ENCODE results near the gene ERFL. TPM values are rescaled to one million over a fixed set of nuclear protein-coding genes. Genes with fewer than 3 reads are reported as not detected.

ERFL gene
- total and polyA plus RNA-seq, 2 donors (not counting 1 experiment from before 2014, with no cell fraction given), result 2.3 to 5.5 TPM

GRCh38 chr19:41908724-41909464 lies 19.4 kb downstream of the ERFL start:
- Histone ChIP-seq H3K4me1 (ENCODE audit: control insufficient read depth in 2 of 2, insufficient read depth in 2 of 2, low read length in 2 of 2) (peaks cover 22 to 24% of the 10 kb centered on the region in 2 donors), H3K27me3 (replicated peaks in 1 of 4; ENCODE audit: control extremely low read depth in 1 of 4, control insufficient read depth in 3 of 4, insufficient read depth in 4 of 4, low read length in 3 of 4) (peaks cover 0 to 20% (median 11%) of the 10 kb centered on the region in 4 experiments), H3K9ac (ENCODE audit: low read length) (no peak overlapping the region), H4K20me1 (ENCODE audit: control insufficient read depth, insufficient read depth, low read length, poor library complexity, severe bottlenecking) (peaks cover 83% of the 10 kb centered on the region), H3K9me3 (ENCODE audit: control extremely low read depth in 1 of 3, control insufficient read depth in 2 of 3, insufficient read depth in 1 of 3, low read length in 2 of 3) (peaks cover 0 to 10% (median 0%) of the 10 kb centered on the region in 3 donors), H3K4me3 (ENCODE audit: control extremely low read depth in 1 of 5, extremely low read depth in 1 of 5, insufficient read depth in 1 of 5, low read depth in 2 of 5, low read length in 4 of 5) (no peak overlapping the region), H3K4me2 (replicated peaks; ENCODE audit: low read depth, low read length, poor library complexity, severe bottlenecking) (no peak overlapping the region), H3K79me2 (ENCODE audit: control insufficient read depth, insufficient read depth, low read length) (peaks cover under 1% of the 10 kb centered on the region), H3K36me3 (replicated peaks in 1 of 2; ENCODE audit: control extremely low read depth in 1 of 2, control insufficient read depth in 1 of 2, extremely low read depth in 1 of 2, insufficient read depth in 2 of 2, low read length in 1 of 2) (peaks cover 0 to 35% of the 10 kb centered on the region in 2 experiments), H3K27ac (ENCODE audit: low read length in 2 of 2) (no peak overlapping the region), H2AFZ (ENCODE audit: insufficient read depth, low read depth, low read length, poor library complexity, severe bottlenecking) (no peak overlapping the region)
- intact Hi-C loops (cut with micrococcal nuclease), result no loop called here
- Mint-ChIP-seq H3K4me1 (peaks cover 34% of the 10 kb centered on the region), H3K27ac (no peak overlapping the region), H3K9me3 (ENCODE audit: insufficient read depth) (no peaks in the 10 kb centered on the region), H3K27me3 (peaks cover 14% of the 10 kb centered on the region), H3K4me3 (no peak overlapping the region)
- no peak for TF ChIP-seq EZH2 (IDR thresholded peaks at IDR 0.05; ENCODE audit: borderline replicate concordance, insufficient read depth, low read depth, low read length, poor library complexity, severe bottlenecking)
- WGBS (ENCODE audit: insufficient coverage), result 89% methylated on average over 5 of the region's 11 CpGs
- POLR2A ChIA-PET, result interaction anchor here (0.6 to 1.0 kb wide), 2 partner anchors 9 to 21 kb away, joined by 3 to 7 read pairs; no protein-coding TSS in a partner anchor
- CTCF ChIA-PET, result interaction anchor here (1.5 kb wide), 1 partner anchor 44 kb away, joined by 3 read pairs; no protein-coding TSS in a partner anchor
- DNase-seq, result no peak
- no peak for ATAC-seq (ENCODE audit: low read depth)

GRCh38 chr19:41907994-41908615 lies 20.1 kb downstream of the ERFL start:
- ChIA-PET CTCF (interaction anchor here (1.5 kb wide), 1 partner anchor 45 kb away, joined by 3 read pairs; no protein-coding TSS in a partner anchor), POLR2A (interaction anchor here (0.6 to 1.0 kb wide), 2 partner anchors 9 to 20 kb away, joined by 3 to 7 read pairs; no protein-coding TSS in a partner anchor)
- Mint-ChIP-seq H3K4me1 (peaks cover 27% of the 10 kb centered on the region), H3K27me3 (peaks cover 10% of the 10 kb centered on the region), H3K4me3 (no peak overlapping the region), H3K9me3 (ENCODE audit: insufficient read depth) (no peaks in the 10 kb centered on the region), H3K27ac (no peak overlapping the region)
- Histone ChIP-seq H3K36me3 (replicated peaks in 1 of 2; ENCODE audit: control extremely low read depth in 1 of 2, control insufficient read depth in 1 of 2, extremely low read depth in 1 of 2, insufficient read depth in 2 of 2, low read length in 1 of 2) (peaks cover 0 to 43% of the 10 kb centered on the region in 2 experiments), H3K4me3 (ENCODE audit: control extremely low read depth in 1 of 5, extremely low read depth in 1 of 5, insufficient read depth in 1 of 5, low read depth in 2 of 5, low read length in 4 of 5) (no peak overlapping the region), H3K27ac (ENCODE audit: low read length in 2 of 2) (no peak overlapping the region), H3K4me2 (replicated peaks; ENCODE audit: low read depth, low read length, poor library complexity, severe bottlenecking) (no peak overlapping the region), H3K27me3 (replicated peaks in 1 of 4; ENCODE audit: control extremely low read depth in 1 of 4, control insufficient read depth in 3 of 4, insufficient read depth in 4 of 4, low read length in 3 of 4) (peaks cover 0 to 13% (median 5%) of the 10 kb centered on the region in 4 experiments), H3K4me1 (ENCODE audit: control insufficient read depth in 2 of 2, insufficient read depth in 2 of 2, low read length in 2 of 2) (peaks cover 14 to 17% of the 10 kb centered on the region in 2 donors), H2AFZ (ENCODE audit: insufficient read depth, low read depth, low read length, poor library complexity, severe bottlenecking) (no peak overlapping the region), H3K79me2 (ENCODE audit: control insufficient read depth, insufficient read depth, low read length) (peaks cover 7% of the 10 kb centered on the region), H3K9ac (ENCODE audit: low read length) (no peak overlapping the region), H4K20me1 (ENCODE audit: control insufficient read depth, insufficient read depth, low read length, poor library complexity, severe bottlenecking) (peaks cover 84% of the 10 kb centered on the region), H3K9me3 (ENCODE audit: control extremely low read depth in 1 of 3, control insufficient read depth in 2 of 3, insufficient read depth in 1 of 3, low read length in 2 of 3) (peaks cover 0 to 4% (median 0%) of the 10 kb centered on the region in 3 donors)
- DNase-seq (no peak), ATAC-seq (ENCODE audit: low read depth) (no peak)
- WGBS (ENCODE audit: insufficient coverage), result 94% methylated on average over 24 of the region's 25 CpGs
- intact Hi-C loops (cut with micrococcal nuclease), result no loop called here
- no peak for TF ChIP-seq EZH2 (IDR thresholded peaks at IDR 0.05; ENCODE audit: borderline replicate concordance, insufficient read depth, low read depth, low read length, poor library complexity, severe bottlenecking)
- TF ChIP-seq, protein P1, sequence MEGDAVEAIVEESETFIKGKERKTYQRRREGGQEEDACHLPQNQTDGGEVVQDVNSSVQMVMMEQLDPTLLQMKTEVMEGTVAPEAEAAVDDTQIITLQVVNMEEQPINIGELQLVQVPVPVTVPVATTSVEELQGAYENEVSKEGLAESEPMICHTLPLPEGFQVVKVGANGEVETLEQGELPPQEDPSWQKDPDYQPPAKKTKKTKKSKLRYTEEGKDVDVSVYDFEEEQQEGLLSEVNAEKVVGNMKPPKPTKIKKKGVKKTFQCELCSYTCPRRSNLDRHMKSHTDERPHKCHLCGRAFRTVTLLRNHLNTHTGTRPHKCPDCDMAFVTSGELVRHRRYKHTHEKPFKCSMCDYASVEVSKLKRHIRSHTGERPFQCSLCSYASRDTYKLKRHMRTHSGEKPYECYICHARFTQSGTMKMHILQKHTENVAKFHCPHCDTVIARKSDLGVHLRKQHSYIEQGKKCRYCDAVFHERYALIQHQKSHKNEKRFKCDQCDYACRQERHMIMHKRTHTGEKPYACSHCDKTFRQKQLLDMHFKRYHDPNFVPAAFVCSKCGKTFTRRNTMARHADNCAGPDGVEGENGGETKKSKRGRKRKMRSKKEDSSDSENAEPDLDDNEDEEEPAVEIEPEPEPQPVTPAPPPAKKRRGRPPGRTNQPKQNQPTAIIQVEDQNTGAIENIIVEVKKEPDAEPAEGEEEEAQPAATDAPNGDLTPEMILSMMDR (IDR thresholded peaks at IDR 0.05), result no peak
